Right lobe of liver (tissue), 6 donors: ENCODE data around the gene BRIP1. TPM values are rescaled to one million over a fixed set of nuclear protein-coding genes. Genes with fewer than 3 reads are reported as not detected.
"Not testable (repeated sequence)": the region's sequence is repeated elsewhere in the genome, so short reads cannot be mapped to it uniquely, and the experiment has no call there.

Source experiments
- ATAC-seq, 4 donors: fragments of 200-7000 bp; cut with Tn5 transposase; one replicate each; pipeline ENCODE4 v1.9.1; 2020; ENCODE audit warnings: mild to moderate bottlenecking in 4 of 4, moderate library complexity in 4 of 4
- DNase-seq, 3 donors: peaks; one replicate each; pipeline ENCODE4 v3.0.0-alpha.2; 2020
- H3K27ac ChIP-seq, 3 donors: fragments of 200-600 bp; one replicate each; pipeline ENCODE4 v1.8.0; 2022
- H3K27me3 ChIP-seq, 2 donors: fragments of 200-600 bp; one replicate each; pipeline ENCODE4 v1.8.0; 2022
- H3K36me3 ChIP-seq, 4 donors: fragments of 200-600 bp; sonication (generic) in 1 of 4; one replicate each; pipeline versions ENCODE4 v1.5.1 to v1.8.0; 2017 to 2022; ENCODE audit warnings: control low read depth in 1 of 4
- H3K4me1 ChIP-seq, 4 donors: fragments of 200-600 bp; sonication (generic) in 1 of 4; one replicate each; pipeline versions ENCODE4 v1.5.1 to v1.8.0; 2017 to 2022; ENCODE audit warnings: control low read depth in 1 of 4
- H3K4me3 ChIP-seq, 3 donors: fragments of 200-600 bp; one replicate each; pipeline ENCODE4 v1.8.0; 2022
- H3K9me3 ChIP-seq, 4 donors: fragments of 200-600 bp; sonication (generic) in 1 of 4; one replicate each; pipeline versions ENCODE4 v1.5.1 to v1.8.0; 2017 to 2022; ENCODE audit warnings: control low read depth in 1 of 4
- POLR2A ChIP-seq: fragments of 450-650 bp; IDR thresholded peaks from one replicate; pipeline ENCODE4 v1.6.1; 2017; ENCODE audit warnings: antibody characterized with exemption, mild to moderate bottlenecking
- WGBS: methylation state at CpG from one replicate; pipeline ENCODE4 v1.1.6; 2018; ENCODE audit warnings: low coverage, low lambda C conversion rate; ENCODE audit not compliant: insufficient coverage; ENCODE audit errors: missing lambda C conversion rate; 5-methylcytosine and 5-hydroxymethylcytosine counted together
- intact Hi-C, 2 donors: fragments of 100-400 bp; cut with DNase I; formaldehyde crosslinking; loops; one replicate each; pipeline versions ENCODE4 v1.11.2 to v1.14.1; 2022
- total RNA-seq, 6 experiments: library from RNA; depleted of rRNA in 2 of 6; stranded (reverse); fragments of >200 nt in 2 of 6; fragmentation: NEBNext Ultra II Directional in 3 of 6; extraction: Animal tissue kit (Norgen Biotek cat#: 25700) in 3 of 6; gene quantifications; one replicate each; pipeline versions ENCODE4 v1.1.0 to v1.2.4, GENCODE V29; 2016 to 2023
- TF ChIP-seq, protein P1 (sequence below), 4 donors: fragments of 200-600 bp in 3 of 4; fragments of 450-650 bp in 1 of 4; IDR thresholded peaks; one replicate each; pipeline versions ENCODE4 v1.5.1 to v1.8.0; 2016 to 2022; ENCODE audit warnings: antibody characterized with exemption in 4 of 4, mild to moderate bottlenecking in 2 of 4
- donor health status: DM: no; HTN: yes; CAD: no.
- donor health status: DM: no; HTN: no; CAD: no.
- donor health status: DM: no; HTN: no; CAD: no.
- donor health status: DM: no; HTN: yes; CAD: no.
- donor health status: DM: no; HTN: yes; CAD: no.

BRIP1 gene
- total RNA-seq, 6 experiments from 2014 or later = 1.0 to 1.6 (median 1.1) TPM

DNA sequence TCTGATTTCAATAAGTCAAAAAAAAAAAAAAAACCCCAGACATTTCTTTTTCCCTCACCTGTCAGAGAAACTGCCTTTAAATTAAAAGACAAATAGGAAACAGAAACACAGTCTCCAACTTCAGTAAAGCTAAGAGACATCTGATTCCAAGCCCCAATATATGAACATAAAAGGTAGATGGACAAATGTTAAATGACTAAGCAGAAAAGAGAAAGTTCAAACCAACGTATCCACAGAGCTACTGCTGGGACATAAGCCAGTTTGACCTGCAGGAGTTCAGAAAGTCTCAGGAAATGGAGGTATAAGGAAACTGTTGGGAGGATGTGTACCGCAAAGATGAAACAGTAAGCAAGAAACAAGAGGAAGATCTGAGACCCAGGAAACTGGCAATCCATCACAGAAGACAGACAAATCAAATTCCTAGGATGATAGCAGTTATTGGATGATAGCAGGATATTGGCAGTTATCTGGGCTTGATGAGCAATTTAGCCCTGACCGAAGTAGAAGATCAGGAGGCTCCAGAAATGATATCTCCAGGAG is 135.0 kb downstream of the BRIP1 start:
- TF ChIP-seq, protein P1, sequence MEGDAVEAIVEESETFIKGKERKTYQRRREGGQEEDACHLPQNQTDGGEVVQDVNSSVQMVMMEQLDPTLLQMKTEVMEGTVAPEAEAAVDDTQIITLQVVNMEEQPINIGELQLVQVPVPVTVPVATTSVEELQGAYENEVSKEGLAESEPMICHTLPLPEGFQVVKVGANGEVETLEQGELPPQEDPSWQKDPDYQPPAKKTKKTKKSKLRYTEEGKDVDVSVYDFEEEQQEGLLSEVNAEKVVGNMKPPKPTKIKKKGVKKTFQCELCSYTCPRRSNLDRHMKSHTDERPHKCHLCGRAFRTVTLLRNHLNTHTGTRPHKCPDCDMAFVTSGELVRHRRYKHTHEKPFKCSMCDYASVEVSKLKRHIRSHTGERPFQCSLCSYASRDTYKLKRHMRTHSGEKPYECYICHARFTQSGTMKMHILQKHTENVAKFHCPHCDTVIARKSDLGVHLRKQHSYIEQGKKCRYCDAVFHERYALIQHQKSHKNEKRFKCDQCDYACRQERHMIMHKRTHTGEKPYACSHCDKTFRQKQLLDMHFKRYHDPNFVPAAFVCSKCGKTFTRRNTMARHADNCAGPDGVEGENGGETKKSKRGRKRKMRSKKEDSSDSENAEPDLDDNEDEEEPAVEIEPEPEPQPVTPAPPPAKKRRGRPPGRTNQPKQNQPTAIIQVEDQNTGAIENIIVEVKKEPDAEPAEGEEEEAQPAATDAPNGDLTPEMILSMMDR (IDR thresholded peaks at IDR 0.05) = no peak
- TF ChIP-seq POLR2A = no peak
- H3K36me3 ChIP-seq = no peaks in the 10 kb centered on the region
- 80% methylated on average over 3 of the region's 3 CpGs for WGBS
- ATAC-seq = no peak
- H3K27me3 ChIP-seq = no peaks in the 10 kb centered on the region
- intact Hi-C loops = no loop called here
- no peak overlapping the region for H3K4me3 ChIP-seq
- H3K9me3 ChIP-seq = no peaks in the 10 kb centered on the region
- no peaks in the 10 kb centered on the region for H3K4me1 ChIP-seq
- H3K27ac ChIP-seq = no peak overlapping the region
- no peak for DNase-seq

DNA sequence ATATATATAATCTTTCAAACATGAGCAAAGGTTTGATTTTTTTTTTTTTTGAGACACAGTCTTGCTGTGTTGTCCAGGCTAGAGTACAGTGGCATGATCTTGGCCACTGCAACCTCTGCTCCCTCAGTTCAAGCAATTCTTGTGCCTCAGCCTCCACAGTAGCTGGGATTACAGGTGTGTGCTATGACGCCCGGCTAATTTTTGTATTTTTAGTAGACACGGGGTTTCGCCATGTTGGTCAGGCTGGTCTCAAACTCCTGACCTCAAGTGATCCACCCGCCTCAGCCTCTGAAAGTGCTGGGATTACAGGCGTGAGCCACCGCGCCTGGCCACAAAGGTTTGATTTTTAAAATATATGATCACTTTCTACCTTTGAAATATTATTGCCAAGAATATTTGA is 135.5 kb downstream of the BRIP1 start:
- 96% methylated on average over 7 of the region's 8 CpGs for WGBS
- H3K27ac ChIP-seq, H3K4me3 ChIP-seq, H3K9me3 ChIP-seq, intact Hi-C loops, DNase-seq, ATAC-seq, H3K4me1 ChIP-seq, H3K36me3 ChIP-seq, H3K27me3 ChIP-seq: not testable (repeated sequence)

DNA sequence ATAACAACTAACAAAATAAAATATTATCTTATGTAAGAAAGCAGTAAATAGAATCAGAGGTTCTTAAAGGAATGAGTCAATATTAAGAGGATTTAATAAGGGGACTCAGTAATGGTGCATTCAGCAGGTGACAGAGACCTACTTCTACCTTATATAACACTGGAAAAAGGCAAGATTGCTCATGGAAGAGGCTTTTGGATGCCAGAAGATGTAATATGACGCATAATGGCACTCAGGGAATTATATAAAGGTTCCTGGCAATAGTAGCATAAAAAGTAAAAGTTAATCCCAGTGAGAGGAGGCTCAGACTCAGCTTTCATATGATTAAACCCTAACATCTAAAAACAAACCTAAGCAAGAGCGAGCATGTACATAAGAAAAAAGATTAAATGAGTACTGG is 136.4 kb downstream of the BRIP1 start:
- ATAC-seq (no peak), DNase-seq (no peak)
- no peaks in the 10 kb centered on the region for H3K36me3 ChIP-seq
- WGBS = 84% methylated on average over 2 of the region's 2 CpGs
- H3K27ac ChIP-seq = no peak overlapping the region
- H3K4me1 ChIP-seq = no peaks in the 10 kb centered on the region
- no peaks in the 10 kb centered on the region for H3K9me3 ChIP-seq
- intact Hi-C loops = no loop called here
- no peak overlapping the region for H3K4me3 ChIP-seq
- TF ChIP-seq POLR2A = no peak
- TF ChIP-seq, protein P1 (IDR thresholded peaks at IDR 0.05) = no peak
- no peaks in the 10 kb centered on the region for H3K27me3 ChIP-seq

DNA sequence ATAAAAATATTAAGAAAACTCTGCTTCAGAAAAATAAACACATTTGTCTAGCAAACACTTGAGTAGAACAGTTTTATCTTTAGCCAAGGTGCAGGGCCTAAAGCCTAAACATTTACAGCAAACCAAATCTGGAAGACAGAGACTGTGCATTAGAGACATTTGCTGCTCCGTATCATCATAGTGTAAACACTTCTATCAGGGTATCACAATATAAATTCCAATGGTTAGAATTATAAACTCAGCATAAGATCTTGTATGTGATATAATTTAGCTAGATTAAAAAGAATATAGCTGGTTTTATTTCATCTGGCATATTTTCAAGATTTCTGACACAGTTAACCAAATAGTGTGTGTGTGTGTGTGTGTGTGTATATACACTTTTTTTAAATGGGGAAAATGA is 138.6 kb downstream of the BRIP1 start:
- ATAC-seq = no peak
- intact Hi-C loops = no loop called here
- no peak overlapping the region for H3K27ac ChIP-seq
- TF ChIP-seq POLR2A = no peak
- TF ChIP-seq, protein P1 (IDR thresholded peaks at IDR 0.05) = no peak
- no peaks in the 10 kb centered on the region for H3K27me3 ChIP-seq
- no peaks in the 10 kb centered on the region for H3K36me3 ChIP-seq
- WGBS = 90% methylated on average over 1 of the region's 1 CpG
- H3K4me1 ChIP-seq = no peaks in the 10 kb centered on the region
- no peak for DNase-seq
- no peak overlapping the region for H3K4me3 ChIP-seq
- no peaks in the 10 kb centered on the region for H3K9me3 ChIP-seq

DNA sequence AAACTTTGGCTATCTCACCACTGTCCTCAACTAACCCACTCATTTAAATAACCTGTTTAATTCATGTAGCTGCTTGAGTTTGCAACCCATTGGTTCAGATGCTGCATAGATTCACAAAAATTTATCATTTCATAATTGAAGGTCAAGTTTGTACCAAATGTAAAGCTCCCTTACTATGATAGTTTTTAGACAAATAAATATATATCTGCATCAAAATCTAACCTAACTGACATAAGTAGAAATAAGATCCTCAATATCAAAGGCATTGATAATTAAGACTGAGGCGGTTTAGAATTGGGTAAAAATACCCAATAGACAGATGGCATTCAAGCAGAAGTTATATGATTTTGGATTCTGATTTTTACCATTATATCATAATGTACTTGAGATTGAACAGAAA is 139.4 kb downstream of the BRIP1 start:
- no peak for TF ChIP-seq POLR2A
- TF ChIP-seq, protein P1 (IDR thresholded peaks at IDR 0.05) = no peak
- no peak overlapping the region for H3K4me3 ChIP-seq
- no peak for ATAC-seq
- H3K9me3 ChIP-seq = no peaks in the 10 kb centered on the region
- WGBS = 100% methylated on average over 1 of the region's 1 CpG
- H3K4me1 ChIP-seq = no peaks in the 10 kb centered on the region
- intact Hi-C loops = no loop called here
- H3K27ac ChIP-seq = no peak overlapping the region
- no peak for DNase-seq
- no peaks in the 10 kb centered on the region for H3K36me3 ChIP-seq
- no peaks in the 10 kb centered on the region for H3K27me3 ChIP-seq
